ENCODE data around the gene G6PC3.

G6PC3 gene

GRCh38 chr17:44079877-44080821 is 9.6 kb downstream of the G6PC3 start:
- Mint-ChIP-seq H3K4me3 (no peak overlapping the region), H3K9me3 (no peaks in the 10 kb centered on the region), H3K4me1 (no peaks in the 10 kb centered on the region), H3K27me3 (no peaks in the 10 kb centered on the region), H3K36me3 (ENCODE audit: insufficient read depth) (peaks cover 34% of the 10 kb centered on the region), H3K27ac (ENCODE audit: low read depth) (peak overlapping the region; percentile 42)
- DNase-seq (ENCODE audit: low spot score in 2 of 2) (no peak), ATAC-seq (replicated peaks; ENCODE audit: extremely low read depth, poor library complexity, severe bottlenecking) (no peak)

- Mint-ChIP-seq H3K27ac (ENCODE audit: low read depth) (no peak overlapping the region), H3K36me3 (ENCODE audit: insufficient read depth) (peaks cover 35% of the 10 kb centered on the region), H3K4me3 (no peak overlapping the region), H3K4me1 (peaks cover 4% of the 10 kb centered on the region), H3K9me3 (no peaks in the 10 kb centered on the region), H3K27me3 (no peaks in the 10 kb centered on the region)
- ATAC-seq (replicated peaks; ENCODE audit: extremely low read depth, poor library complexity, severe bottlenecking) (no peak), DNase-seq (ENCODE audit: low spot score in 2 of 2) (no peak)
Measured at GRCh38 chr17:44081681-44082080, 11.1 kb downstream of the G6PC3 start.

- DNase-seq (ENCODE audit: low spot score in 2 of 2) (no peak), ATAC-seq (replicated peaks; ENCODE audit: extremely low read depth, poor library complexity, severe bottlenecking) (no peak)
- no peak overlapping the region for H3K27ac Mint-ChIP-seq (ENCODE audit: low read depth)
- H3K27me3 Mint-ChIP-seq: no peaks in the 10 kb centered on the region
- H3K4me1 Mint-ChIP-seq: peaks cover 7% of the 10 kb centered on the region
- peaks cover 37% of the 10 kb centered on the region for H3K36me3 Mint-ChIP-seq (ENCODE audit: insufficient read depth)
- no peak overlapping the region for H3K4me3 Mint-ChIP-seq
- H3K9me3 Mint-ChIP-seq: no peaks in the 10 kb centered on the region
Measured at GRCh38 chr17:44082256-44082927, 11.9 kb downstream of the G6PC3 start.

GRCh38 chr17:44083250-44083849 is 12.8 kb downstream of the G6PC3 start:
- Mint-ChIP-seq H3K4me1 (peaks cover 10% of the 10 kb centered on the region), H3K27ac (ENCODE audit: low read depth) (no peak overlapping the region), H3K9me3 (no peaks in the 10 kb centered on the region), H3K27me3 (no peaks in the 10 kb centered on the region), H3K4me3 (no peak overlapping the region), H3K36me3 (ENCODE audit: insufficient read depth) (peaks cover 37% of the 10 kb centered on the region)
- no peak for DNase-seq (ENCODE audit: low spot score in 2 of 2)
- ATAC-seq (replicated peaks; ENCODE audit: extremely low read depth, poor library complexity, severe bottlenecking): no peak

GRCh38 chr17:44084131-44084538 is 13.6 kb downstream of the G6PC3 start:
- Mint-ChIP-seq H3K4me3 (no peak overlapping the region), H3K4me1 (peaks cover 14% of the 10 kb centered on the region), H3K27me3 (no peaks in the 10 kb centered on the region), H3K27ac (ENCODE audit: low read depth) (no peak overlapping the region), H3K9me3 (no peaks in the 10 kb centered on the region), H3K36me3 (ENCODE audit: insufficient read depth) (peaks cover 35% of the 10 kb centered on the region)
- DNase-seq (ENCODE audit: low spot score in 2 of 2) (no peak), ATAC-seq (replicated peaks; ENCODE audit: extremely low read depth, poor library complexity, severe bottlenecking) (no peak)

- no peak overlapping the region for H3K4me3 Mint-ChIP-seq
- H3K9me3 Mint-ChIP-seq: no peaks in the 10 kb centered on the region
- DNase-seq (ENCODE audit: low spot score in 2 of 2): no peak
- H3K27me3 Mint-ChIP-seq: no peaks in the 10 kb centered on the region
- H3K36me3 Mint-ChIP-seq (ENCODE audit: insufficient read depth): peaks cover 30% of the 10 kb centered on the region
- ATAC-seq (replicated peaks; ENCODE audit: extremely low read depth, poor library complexity, severe bottlenecking): no peak
- no peak overlapping the region for H3K27ac Mint-ChIP-seq (ENCODE audit: low read depth)
- peaks cover 14% of the 10 kb centered on the region for H3K4me1 Mint-ChIP-seq
Measured at GRCh38 chr17:44084921-44085320, 14.4 kb downstream of the G6PC3 start.

- H3K27me3 Mint-ChIP-seq: no peaks in the 10 kb centered on the region
- no peak overlapping the region for H3K27ac Mint-ChIP-seq (ENCODE audit: low read depth)
- peaks cover 26% of the 10 kb centered on the region for H3K36me3 Mint-ChIP-seq (ENCODE audit: insufficient read depth)
Measured at GRCh38 chr17:44085908-44086307, 15.4 kb downstream of the G6PC3 start.

GRCh38 chr17:44086364-44087311 is 16.1 kb downstream of the G6PC3 start:
- peak; percentile 31 for ATAC-seq (replicated peaks; ENCODE audit: extremely low read depth, poor library complexity, severe bottlenecking)
- Mint-ChIP-seq H3K9me3 (no peaks in the 10 kb centered on the region), H3K27ac (ENCODE audit: low read depth) (peak overlapping the region; percentile 82), H3K36me3 (ENCODE audit: insufficient read depth) (peaks cover 26% of the 10 kb centered on the region), H3K4me1 (peaks cover 14% of the 10 kb centered on the region), H3K27me3 (no peaks in the 10 kb centered on the region), H3K4me3 (no peak overlapping the region)
- no peak for DNase-seq (ENCODE audit: low spot score in 2 of 2)

More at GRCh38 chr17:44085908-44086307, 15.4 kb downstream of the G6PC3 start:
- H3K4me3 Mint-ChIP-seq: peak overlapping the region; percentile 55
- no peaks in the 10 kb centered on the region for H3K9me3 Mint-ChIP-seq
- ATAC-seq (replicated peaks; ENCODE audit: extremely low read depth, poor library complexity, severe bottlenecking) (no peak), DNase-seq (ENCODE audit: low spot score in 2 of 2) (no peak)
- H3K4me1 Mint-ChIP-seq: peaks cover 14% of the 10 kb centered on the region

- H3K27me3 Mint-ChIP-seq: no peaks in the 10 kb centered on the region
- peaks cover 28% of the 10 kb centered on the region for H3K36me3 Mint-ChIP-seq (ENCODE audit: insufficient read depth)
- peaks cover 14% of the 10 kb centered on the region for H3K4me1 Mint-ChIP-seq
- H3K9me3 Mint-ChIP-seq: no peaks in the 10 kb centered on the region
- no peak for ATAC-seq (replicated peaks; ENCODE audit: extremely low read depth, poor library complexity, severe bottlenecking)
- H3K27ac Mint-ChIP-seq (ENCODE audit: low read depth): peak overlapping the region; percentile 82
- no peak for DNase-seq (ENCODE audit: low spot score in 2 of 2)
- no peak overlapping the region for H3K4me3 Mint-ChIP-seq
Measured at GRCh38 chr17:44087319-44087718, 16.8 kb downstream of the G6PC3 start.

- H3K4me3 Mint-ChIP-seq: no peak overlapping the region
- no peaks in the 10 kb centered on the region for H3K27me3 Mint-ChIP-seq
- peaks cover 14% of the 10 kb centered on the region for H3K4me1 Mint-ChIP-seq
- peaks cover 25% of the 10 kb centered on the region for H3K36me3 Mint-ChIP-seq (ENCODE audit: insufficient read depth)
- DNase-seq (ENCODE audit: low spot score in 2 of 2): no peak
- H3K9me3 Mint-ChIP-seq: no peaks in the 10 kb centered on the region
- ATAC-seq (replicated peaks; ENCODE audit: extremely low read depth, poor library complexity, severe bottlenecking): no peak
- H3K27ac Mint-ChIP-seq (ENCODE audit: low read depth): peak overlapping the region; percentile 82
Measured at GRCh38 chr17:44088254-44088653, 17.7 kb downstream of the G6PC3 start.

- Mint-ChIP-seq H3K27me3 (no peaks in the 10 kb centered on the region), H3K36me3 (ENCODE audit: insufficient read depth) (peaks cover 20% of the 10 kb centered on the region), H3K4me1 (peaks cover 11% of the 10 kb centered on the region), H3K4me3 (no peak overlapping the region), H3K9me3 (no peaks in the 10 kb centered on the region), H3K27ac (ENCODE audit: low read depth) (peak overlapping the region; percentile 47)
- ATAC-seq (replicated peaks; ENCODE audit: extremely low read depth, poor library complexity, severe bottlenecking): no peak
- no peak for DNase-seq (ENCODE audit: low spot score in 2 of 2)
Measured at GRCh38 chr17:44091200-44091997, 20.9 kb downstream of the G6PC3 start.

Data from central memory CD8-positive, alpha-beta T cell (primary cell).